SK-N-SH (cell line): ENCODE results near the gene RBM33. TPM values are rescaled to one million over a fixed set of nuclear protein-coding genes. Genes with fewer than 3 reads are reported as not detected.

Experiments used
- CTCF ChIA-PET: fragments of 300-600, 350-600 bp; formaldehyde crosslinking; extraction: SDS; loops from one replicate; lab custom pipeline; 2021; lab: Yijun Ruan, JAX
- POLR2A ChIA-PET: fragments of 350-600 bp; sonication (Branson Sonifier 250); formaldehyde crosslinking; extraction: SDS; loops from one replicate; lab custom pipeline; 2020; ENCODE audit warnings: antibody characterized with exemption, inconsistent platforms; lab: Yijun Ruan, JAX
- DNase-seq: peaks from one replicate; pipeline ENCODE4 v3.0.0; 2012
- H2AFZ ChIP-seq: fragments of 200-600 bp; sonication (generic); 2 replicates; pipeline ENCODE4 v1.8.1; 2016; ENCODE audit warnings: antibody characterized with exemption, mild to moderate bottlenecking, low read depth
- H3F3A ChIP-seq: fragments of 200-600 bp; sonication (generic); replicated peaks from 2 replicates; pipeline ENCODE3; 2016; ENCODE audit warnings: antibody characterized with exemption, mild to moderate bottlenecking; ENCODE audit not compliant: insufficient read depth
- H3K27ac ChIP-seq, 2 experiments: fragments of 200-500 bp in 1 of 2; fragments of 200-600 bp in 1 of 2; sonication (Bioruptor generic) in 1 of 2; sonication (generic), shearing (Covaris generic) in 1 of 2; 2 replicates each; pipeline versions ENCODE4 v1.5.1 to v1.6.1; 2014 to 2016; ENCODE audit warnings: low read depth in 2 of 2, inconsistent platforms in 1 of 2, low read length in 1 of 2, mild to moderate bottlenecking in 1 of 2, mixed read lengths in 1 of 2
- H3K27me3 ChIP-seq: fragments of 200-600 bp; sonication (generic), shearing (Covaris generic); 2 replicates; pipeline ENCODE4 v1.6.1; 2016; ENCODE audit warnings: mixed run types; ENCODE audit not compliant: insufficient read depth
- H3K36me3 ChIP-seq, 2 experiments: fragments of 200-500 bp in 1 of 2; fragments of 200-600 bp in 1 of 2; sonication (Bioruptor generic) in 1 of 2; sonication (generic) in 1 of 2; replicated peaks in 1 of 2; 2 replicates each; pipeline versions ENCODE3 to v1.5.1; 2014 to 2016; ENCODE audit warnings: low read length in 1 of 2, mild to moderate bottlenecking in 1 of 2; ENCODE audit not compliant: insufficient read depth in 2 of 2, control insufficient read depth in 1 of 2
- H3K4me1 ChIP-seq, 2 experiments: fragments of 200-500 bp in 1 of 2; fragments of 200-600 bp in 1 of 2; sonication (Bioruptor generic) in 1 of 2; sonication (generic), shearing (Covaris generic) in 1 of 2; 2 replicates each; pipeline versions ENCODE4 v1.5.1 to v1.6.1; 2014 to 2016; ENCODE audit warnings: low read depth in 1 of 2, low read length in 1 of 2, mixed run types in 1 of 2; ENCODE audit not compliant: insufficient read depth in 2 of 2, control insufficient read depth in 1 of 2
- H3K4me2 ChIP-seq: fragments of 200-600 bp; sonication (generic), shearing (Covaris generic); 2 replicates; pipeline ENCODE4 v1.6.1; 2017; ENCODE audit warnings: mixed run types
- H3K4me3 ChIP-seq, 2 experiments: fragments of 200-500 bp in 1 of 2; fragments of 200-600 bp in 1 of 2; sonication (Bioruptor generic) in 1 of 2; sonication (generic), shearing (Covaris generic) in 1 of 2; 2 replicates each; pipeline versions ENCODE4 v1.5.1 to v1.8.1; 2014 to 2016; ENCODE audit warnings: low read depth in 2 of 2, inconsistent platforms in 1 of 2, low read length in 1 of 2, mild to moderate bottlenecking in 1 of 2, mixed read lengths in 1 of 2, moderate library complexity in 1 of 2
- H3K79me2 ChIP-seq: fragments of 200-600 bp; sonication (generic); 2 replicates; pipeline ENCODE4 v1.8.1; 2017; ENCODE audit warnings: mild to moderate bottlenecking; ENCODE audit not compliant: insufficient read depth
- H3K9ac ChIP-seq: fragments of 200-600 bp; sonication (generic); 2 replicates; pipeline ENCODE4 v1.6.1; 2017; ENCODE audit warnings: mixed run types
- H3K9me2 ChIP-seq: fragments of 200-600 bp; sonication (generic); 2 replicates; pipeline ENCODE4 v1.6.1; 2017; ENCODE audit warnings: mixed run types
- H3K9me3 ChIP-seq: fragments of 200-600 bp; sonication (generic); 2 replicates; pipeline ENCODE4 v1.6.1; 2017; ENCODE audit warnings: mixed run types, mild to moderate bottlenecking, moderate library complexity
- H4K20me1 ChIP-seq: fragments of 200-600 bp; sonication (generic); 2 replicates; pipeline ENCODE4 v1.6.1; 2017; ENCODE audit warnings: mild to moderate bottlenecking, mixed run types; ENCODE audit not compliant: insufficient read depth
- CHD2 ChIP-seq: fragments of 150-350 bp; IDR thresholded peaks from 2 replicates; pipeline ENCODE4 v1.6.1; 2018; ENCODE audit warnings: low read length; ENCODE audit not compliant: partially characterized antibody
- EZH2phosphoT487 ChIP-seq: fragments of 200-600 bp; sonication (generic); IDR thresholded peaks from 2 replicates; pipeline ENCODE4 v1.6.1; 2017; ENCODE audit warnings: low read depth, mixed run types, mild to moderate bottlenecking, antibody characterized with exemption, moderate library complexity, borderline replicate concordance
- FOSL2 ChIP-seq: IDR thresholded peaks from 2 replicates; pipeline ENCODE4 v1.4.0; 2012; ENCODE audit warnings: low read depth, mild to moderate bottlenecking, moderate library complexity, borderline replicate concordance
- GATA2 ChIP-seq: sonication (generic); formaldehyde crosslinking; IDR thresholded peaks from 2 replicates; pipeline ENCODE4 v1.5.0; 2020; ENCODE audit warnings: mild to moderate bottlenecking, missing genetic modification reagents
- JUND ChIP-seq: IDR thresholded peaks from 2 replicates; pipeline ENCODE4 v1.4.0; 2012
- MEF2A ChIP-seq: IDR thresholded peaks from 2 replicates; pipeline ENCODE4 v1.4.0; 2012; ENCODE audit warnings: low read depth, borderline replicate concordance
- NRF1 ChIP-seq: IDR thresholded peaks from 2 replicates; pipeline ENCODE4 v1.6.1; 2012; ENCODE audit warnings: low read depth, mild to moderate bottlenecking, low read length
- TAF1 ChIP-seq: IDR thresholded peaks from 2 replicates; pipeline ENCODE4 v1.6.1; 2012; ENCODE audit warnings: low read depth, mild to moderate bottlenecking, low read length, moderate library complexity, borderline replicate concordance
- TCF12 ChIP-seq: IDR thresholded peaks from 2 replicates; pipeline ENCODE4 v1.4.0; 2012
- TEAD4 ChIP-seq: IDR thresholded peaks from 2 replicates; pipeline ENCODE4 v1.4.0; 2012; ENCODE audit warnings: mild to moderate bottlenecking, borderline replicate concordance; ENCODE audit not compliant: insufficient read depth
- WGBS: methylation state at CpG from one replicate; pipeline ENCODE4 v1.1.6; 2017; ENCODE audit warnings: low lambda C conversion rate; 5-methylcytosine and 5-hydroxymethylcytosine counted together
- polyA plus RNA-seq, 3 experiments: library from polyadenylated mRNA; depleted of rRNA; stranded (reverse); fragments of >200 nt; gene quantifications; 2 replicates each; pipeline ENCODE4 v1.2.3, GENCODE V29; 2012
- TF ChIP-seq, protein P1 (sequence below): IDR thresholded peaks from 2 replicates; pipeline ENCODE4 v1.4.0; 2012; ENCODE audit warnings: low read depth, borderline replicate concordance
- TF ChIP-seq, protein P2 (sequence below): IDR thresholded peaks from 2 replicates; pipeline ENCODE4 v1.6.1; 2012; ENCODE audit warnings: mild to moderate bottlenecking, low read depth, low read length, moderate library complexity
- TF ChIP-seq, protein P3 (sequence below): fragments of 150-350 bp; IDR thresholded peaks from 2 replicates; pipeline ENCODE4 v1.6.1; 2017; ENCODE audit warnings: antibody characterized with exemption, low read length, low read depth, borderline replicate concordance
- TF ChIP-seq, protein P4 (sequence below): IDR thresholded peaks from 2 replicates; pipeline ENCODE4 v1.4.0; 2012; ENCODE audit warnings: low read depth
- TF ChIP-seq, protein P5 (sequence below): IDR thresholded peaks from 2 replicates; pipeline ENCODE4 v1.4.0; 2012; ENCODE audit warnings: low read depth, borderline replicate concordance

Gene RBM33
- polyA plus RNA-seq, 1 of the 3 experiments (the other 2 are of a cell fraction) = 13.8 TPM

DNA sequence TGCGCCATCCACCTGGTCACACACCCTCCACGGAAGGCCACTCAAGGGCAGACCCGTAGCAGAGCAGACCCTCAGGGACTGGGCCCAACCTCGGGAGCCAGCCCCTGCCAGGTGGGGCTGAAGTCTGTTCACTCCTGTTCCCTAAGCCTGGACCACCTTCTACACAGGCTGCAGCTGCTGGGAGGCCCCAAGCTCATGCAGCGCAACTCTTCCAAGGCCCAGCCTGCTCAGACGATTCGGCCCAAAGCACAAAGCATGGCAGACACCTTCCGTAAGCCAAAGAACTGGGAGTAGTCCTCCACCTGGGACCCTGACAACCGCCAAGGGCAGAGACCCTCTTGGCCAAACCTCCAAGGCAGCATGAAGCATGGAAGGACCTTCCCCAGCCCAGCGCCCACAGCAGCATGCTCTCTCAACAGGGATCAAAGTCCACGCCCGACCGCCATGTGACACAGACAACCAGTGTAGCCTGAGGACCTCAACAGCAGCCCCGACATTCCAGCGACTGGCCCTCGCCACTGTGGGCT lies 156.3 kb downstream of the RBM33 start:
- Histone ChIP-seq H3K27ac (no peak overlapping the region), H3K9me3 (no peaks in the 10 kb centered on the region), H3K36me3 (no peaks in the 10 kb centered on the region), H3K4me3 (no peak overlapping the region), H3K79me2 (no peaks in the 10 kb centered on the region), H3K27me3 (peaks cover 88% of the 10 kb centered on the region), H3K9me2 (no peaks in the 10 kb centered on the region), H3K4me2 (no peak overlapping the region), H3F3A (no peaks in the 10 kb centered on the region), H3K9ac (no peak overlapping the region), H3K4me1 (peaks cover 0 to 16% of the 10 kb centered on the region in 2 experiments; a peak in 2 of 4 replicates), H2AFZ (no peak overlapping the region), H4K20me1 (no peaks in the 10 kb centered on the region)
- POLR2A ChIA-PET = no interaction called here
- TF ChIP-seq JUND (no peak), TEAD4 (no peak), NRF1 (no peak), GATA2 (CRISPR knock-in tag) (no peak), FOSL2 (no peak), TCF12 (no peak), EZH2phosphoT487 (no peak), MEF2A (no peak), CHD2 (no peak), TAF1 (no peak)
- TF ChIP-seq, protein P1, sequence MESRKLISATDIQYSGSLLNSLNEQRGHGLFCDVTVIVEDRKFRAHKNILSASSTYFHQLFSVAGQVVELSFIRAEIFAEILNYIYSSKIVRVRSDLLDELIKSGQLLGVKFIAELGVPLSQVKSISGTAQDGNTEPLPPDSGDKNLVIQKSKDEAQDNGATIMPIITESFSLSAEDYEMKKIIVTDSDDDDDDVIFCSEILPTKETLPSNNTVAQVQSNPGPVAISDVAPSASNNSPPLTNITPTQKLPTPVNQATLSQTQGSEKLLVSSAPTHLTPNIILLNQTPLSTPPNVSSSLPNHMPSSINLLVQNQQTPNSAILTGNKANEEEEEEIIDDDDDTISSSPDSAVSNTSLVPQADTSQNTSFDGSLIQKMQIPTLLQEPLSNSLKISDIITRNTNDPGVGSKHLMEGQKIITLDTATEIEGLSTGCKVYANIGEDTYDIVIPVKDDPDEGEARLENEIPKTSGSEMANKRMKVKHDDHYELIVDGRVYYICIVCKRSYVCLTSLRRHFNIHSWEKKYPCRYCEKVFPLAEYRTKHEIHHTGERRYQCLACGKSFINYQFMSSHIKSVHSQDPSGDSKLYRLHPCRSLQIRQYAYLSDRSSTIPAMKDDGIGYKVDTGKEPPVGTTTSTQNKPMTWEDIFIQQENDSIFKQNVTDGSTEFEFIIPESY = no peak
- TF ChIP-seq, protein P2, sequence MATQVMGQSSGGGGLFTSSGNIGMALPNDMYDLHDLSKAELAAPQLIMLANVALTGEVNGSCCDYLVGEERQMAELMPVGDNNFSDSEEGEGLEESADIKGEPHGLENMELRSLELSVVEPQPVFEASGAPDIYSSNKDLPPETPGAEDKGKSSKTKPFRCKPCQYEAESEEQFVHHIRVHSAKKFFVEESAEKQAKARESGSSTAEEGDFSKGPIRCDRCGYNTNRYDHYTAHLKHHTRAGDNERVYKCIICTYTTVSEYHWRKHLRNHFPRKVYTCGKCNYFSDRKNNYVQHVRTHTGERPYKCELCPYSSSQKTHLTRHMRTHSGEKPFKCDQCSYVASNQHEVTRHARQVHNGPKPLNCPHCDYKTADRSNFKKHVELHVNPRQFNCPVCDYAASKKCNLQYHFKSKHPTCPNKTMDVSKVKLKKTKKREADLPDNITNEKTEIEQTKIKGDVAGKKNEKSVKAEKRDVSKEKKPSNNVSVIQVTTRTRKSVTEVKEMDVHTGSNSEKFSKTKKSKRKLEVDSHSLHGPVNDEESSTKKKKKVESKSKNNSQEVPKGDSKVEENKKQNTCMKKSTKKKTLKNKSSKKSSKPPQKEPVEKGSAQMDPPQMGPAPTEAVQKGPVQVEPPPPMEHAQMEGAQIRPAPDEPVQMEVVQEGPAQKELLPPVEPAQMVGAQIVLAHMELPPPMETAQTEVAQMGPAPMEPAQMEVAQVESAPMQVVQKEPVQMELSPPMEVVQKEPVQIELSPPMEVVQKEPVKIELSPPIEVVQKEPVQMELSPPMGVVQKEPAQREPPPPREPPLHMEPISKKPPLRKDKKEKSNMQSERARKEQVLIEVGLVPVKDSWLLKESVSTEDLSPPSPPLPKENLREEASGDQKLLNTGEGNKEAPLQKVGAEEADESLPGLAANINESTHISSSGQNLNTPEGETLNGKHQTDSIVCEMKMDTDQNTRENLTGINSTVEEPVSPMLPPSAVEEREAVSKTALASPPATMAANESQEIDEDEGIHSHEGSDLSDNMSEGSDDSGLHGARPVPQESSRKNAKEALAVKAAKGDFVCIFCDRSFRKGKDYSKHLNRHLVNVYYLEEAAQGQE = no peak
- TF ChIP-seq, protein P3, sequence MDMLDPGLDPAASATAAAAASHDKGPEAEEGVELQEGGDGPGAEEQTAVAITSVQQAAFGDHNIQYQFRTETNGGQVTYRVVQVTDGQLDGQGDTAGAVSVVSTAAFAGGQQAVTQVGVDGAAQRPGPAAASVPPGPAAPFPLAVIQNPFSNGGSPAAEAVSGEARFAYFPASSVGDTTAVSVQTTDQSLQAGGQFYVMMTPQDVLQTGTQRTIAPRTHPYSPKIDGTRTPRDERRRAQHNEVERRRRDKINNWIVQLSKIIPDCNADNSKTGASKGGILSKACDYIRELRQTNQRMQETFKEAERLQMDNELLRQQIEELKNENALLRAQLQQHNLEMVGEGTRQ = no peak
- TF ChIP-seq, protein P4, sequence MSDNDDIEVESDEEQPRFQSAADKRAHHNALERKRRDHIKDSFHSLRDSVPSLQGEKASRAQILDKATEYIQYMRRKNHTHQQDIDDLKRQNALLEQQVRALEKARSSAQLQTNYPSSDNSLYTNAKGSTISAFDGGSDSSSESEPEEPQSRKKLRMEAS = no peak
- TF ChIP-seq, protein P5, sequence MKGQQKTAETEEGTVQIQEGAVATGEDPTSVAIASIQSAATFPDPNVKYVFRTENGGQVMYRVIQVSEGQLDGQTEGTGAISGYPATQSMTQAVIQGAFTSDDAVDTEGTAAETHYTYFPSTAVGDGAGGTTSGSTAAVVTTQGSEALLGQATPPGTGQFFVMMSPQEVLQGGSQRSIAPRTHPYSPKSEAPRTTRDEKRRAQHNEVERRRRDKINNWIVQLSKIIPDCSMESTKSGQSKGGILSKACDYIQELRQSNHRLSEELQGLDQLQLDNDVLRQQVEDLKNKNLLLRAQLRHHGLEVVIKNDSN = no peak
- WGBS = 56% methylated on average over 14 of the region's 16 CpGs
- DNase-seq = peak; percentile 27
- CTCF ChIA-PET = interaction anchor here (0.8 to 1.1 kb wide), 2 partner anchors 10 to 1015 kb away, joined by 3 to 4 read pairs; no protein-coding TSS in a partner anchor
